Measurements from ENCODE around the gene SOX1. TPM values are rescaled to one million over a fixed set of nuclear protein-coding genes. Genes with fewer than 3 reads are reported as not detected.

SOX1 gene
- total RNA-seq, 4 donors from 2014 or later = 0.23 to 0.93 TPM; not detected in 2

GRCh38 chr13:112117955-112118302 lies 51.0 kb downstream of the SOX1 start:
- peaks cover 70% of the 10 kb centered on the region for H3K27me3 ChIP-seq
- H3K4me3 ChIP-seq = no peak overlapping the region
- TF ChIP-seq CTCF (IDR thresholded peaks at IDR 0.05) (no peak), EP300 (IDR thresholded peaks at IDR 0.05) (no peak), POLR2AphosphoS5 (IDR thresholded peaks at IDR 0.05) (no peak), POLR2A (IDR thresholded peaks at IDR 0.05) (no peak)
- 80 to 81% methylated on average over 1 to 6 of the region's 18 CpGs for WGBS, 2 donors (ENCODE audit: low coverage in 1 of 2)
- no peak for ATAC-seq
- H3K9me3 ChIP-seq = no peaks in the 10 kb centered on the region
- H3K27ac ChIP-seq = no peak overlapping the region
- no peaks in the 10 kb centered on the region for H3K36me3 ChIP-seq
- no peaks in the 10 kb centered on the region for H3K4me1 ChIP-seq

- TF ChIP-seq CTCF (IDR thresholded peaks at IDR 0.05) = no peak
- no peak for TF ChIP-seq EP300 (IDR thresholded peaks at IDR 0.05)
- TF ChIP-seq POLR2A (IDR thresholded peaks at IDR 0.05) = no peak
- TF ChIP-seq POLR2AphosphoS5 (IDR thresholded peaks at IDR 0.05) = no peak
- peaks cover 63% of the 10 kb centered on the region for H3K27me3 ChIP-seq
- WGBS, 2 donors (ENCODE audit: low coverage in 1 of 2) = 100% methylated on average over 1 of the region's 23 CpGs; no CpG with 5 or more reads in 1 of the 2 donors
- H3K4me3 ChIP-seq = no peak overlapping the region
- H3K27ac ChIP-seq = no peak overlapping the region
- no peaks in the 10 kb centered on the region for H3K4me1 ChIP-seq
- ATAC-seq = no peak
- no peaks in the 10 kb centered on the region for H3K9me3 ChIP-seq
- no peaks in the 10 kb centered on the region for H3K36me3 ChIP-seq
Observed at GRCh38 chr13:112118451-112119064, 51.6 kb downstream of the SOX1 start.

- no peak for ATAC-seq
- H3K9me3 ChIP-seq = no peaks in the 10 kb centered on the region
- H3K27ac ChIP-seq = no peak overlapping the region
- H3K36me3 ChIP-seq = no peaks in the 10 kb centered on the region
- H3K4me3 ChIP-seq = no peak overlapping the region
- WGBS, 2 donors (ENCODE audit: low coverage in 1 of 2) = 76 to 89% methylated on average over 5 to 7 of the region's 14 CpGs
- no peak for TF ChIP-seq EP300 (IDR thresholded peaks at IDR 0.05)
- TF ChIP-seq POLR2AphosphoS5 (IDR thresholded peaks at IDR 0.05) = no peak
- no peak for TF ChIP-seq POLR2A (IDR thresholded peaks at IDR 0.05)
- TF ChIP-seq CTCF (IDR thresholded peaks at IDR 0.05) = no peak
- no peaks in the 10 kb centered on the region for H3K4me1 ChIP-seq
- H3K27me3 ChIP-seq = peaks cover 55% of the 10 kb centered on the region
Observed at GRCh38 chr13:112119192-112120030, 52.5 kb downstream of the SOX1 start.

GRCh38 chr13:112120031-112120373 lies 53.1 kb downstream of the SOX1 start:
- TF ChIP-seq POLR2AphosphoS5 (IDR thresholded peaks at IDR 0.05) (no peak), POLR2A (IDR thresholded peaks at IDR 0.05) (no peak), EP300 (IDR thresholded peaks at IDR 0.05) (no peak), CTCF (IDR thresholded peaks at IDR 0.05) (no peak)
- Histone ChIP-seq H3K36me3 (no peaks in the 10 kb centered on the region), H3K4me1 (no peaks in the 10 kb centered on the region), H3K9me3 (no peaks in the 10 kb centered on the region), H3K4me3 (no peak overlapping the region), H3K27me3 (peaks cover 56% of the 10 kb centered on the region), H3K27ac (no peak overlapping the region)
- ATAC-seq = no peak
- WGBS, 2 donors (ENCODE audit: low coverage in 1 of 2) = 28 to 36% methylated on average over 4 to 5 of the region's 5 CpGs

Small RNA genes within 50 kb of the gene (small RNA-seq; reads per million reads assigned to genes)
- 0 to 0.18 (median 0) reads per million in 4 donors for gene RF00287

All from gastroesophageal sphincter (tissue), 4 donors.